ENCODE data around the gene FBXO44.
"Not testable (repeated sequence)": the region's sequence is repeated elsewhere in the genome, so short reads cannot be mapped to it uniquely, and the experiment has no call there.

Gene FBXO44

DNA sequence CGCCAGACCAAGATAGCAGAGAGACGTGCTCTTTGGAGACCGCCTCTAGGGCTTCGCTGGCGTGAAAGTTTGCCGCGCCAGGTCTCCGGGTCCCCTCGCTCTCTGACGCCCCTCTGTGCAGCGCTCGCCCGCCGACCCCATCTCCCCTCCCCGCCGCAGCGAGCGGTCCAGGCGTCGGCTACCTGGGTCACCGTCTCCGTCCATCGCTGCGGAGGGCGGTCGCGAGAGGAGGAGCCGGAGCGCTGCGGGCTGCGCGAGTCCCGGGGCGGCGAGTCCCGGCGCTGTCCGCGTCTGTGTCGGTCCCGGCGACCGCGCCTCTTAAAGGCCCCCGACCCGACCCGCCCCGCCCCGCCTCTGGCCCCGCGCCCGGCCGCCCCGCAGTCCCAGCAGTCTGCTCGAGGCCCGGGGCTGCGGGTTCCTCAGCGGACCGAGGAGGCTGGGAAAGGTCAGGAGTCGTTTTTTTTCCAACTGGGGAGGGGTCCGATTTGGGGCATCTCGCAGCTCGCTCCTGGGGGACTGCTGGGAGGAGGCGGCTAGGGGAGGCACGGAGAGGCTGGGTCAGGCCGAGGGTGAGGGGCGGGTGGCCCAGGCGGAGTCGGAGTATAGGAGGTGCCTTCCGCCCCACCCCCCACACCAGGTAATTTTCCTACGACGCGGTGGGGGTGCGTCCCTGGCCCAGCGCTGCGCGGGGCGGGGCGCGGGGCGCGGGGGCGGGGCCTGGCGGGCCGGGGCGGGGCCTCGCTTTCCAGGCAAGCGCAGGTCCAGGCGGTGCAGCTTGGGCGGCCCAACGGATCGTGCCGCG lies at the start of gene FBXO44, which contains the start of gene FBXO2:
TSS of gene FBXO44 (plus strand) at position 741 of the 802 bp plus-strand sequence. CDS start 959 bp downstream, outside the sequence.
TSS of gene FBXO2 (minus strand) at position 293 of the 802 bp plus-strand sequence. CDS start at position 204, 89 bp downstream.
- no peak for DNase-seq

GRCh38 chr1:11606775-11607174 lies 47.9 kb upstream of the FBXO44 start:
- no peak for DNase-seq

DNA sequence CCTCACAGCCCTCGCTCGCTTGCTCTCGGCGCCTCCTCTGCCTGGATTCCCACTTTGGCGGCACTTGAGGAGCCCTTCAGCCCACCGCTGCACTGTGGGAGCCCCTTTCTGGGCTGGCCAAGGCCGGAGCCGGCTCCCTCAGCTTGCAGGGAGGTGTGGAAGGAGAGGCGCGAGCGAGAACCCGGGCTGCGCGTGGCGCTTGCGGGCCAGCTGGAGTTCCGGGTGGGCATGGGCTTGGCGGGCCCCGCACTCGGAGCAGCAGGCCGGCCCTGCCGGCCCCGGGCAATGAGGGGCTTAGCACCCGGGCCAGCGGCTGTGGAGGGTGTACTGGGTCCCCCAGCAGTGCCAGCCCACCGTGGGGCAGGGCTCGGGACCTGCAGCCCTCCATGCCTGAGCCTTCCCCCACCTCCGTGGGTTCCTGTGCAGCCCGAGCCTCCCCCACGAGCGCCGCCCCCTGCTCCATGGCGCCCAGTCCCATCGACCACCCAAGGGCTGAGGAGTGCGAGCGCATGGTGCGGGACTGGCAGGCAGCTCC lies 46.0 kb upstream of the FBXO44 start:
- DNase-seq: not testable (repeated sequence)

GRCh38 chr1:11609378-11609777 lies 45.3 kb upstream of the FBXO44 start:
- not testable (repeated sequence) for DNase-seq

DNA sequence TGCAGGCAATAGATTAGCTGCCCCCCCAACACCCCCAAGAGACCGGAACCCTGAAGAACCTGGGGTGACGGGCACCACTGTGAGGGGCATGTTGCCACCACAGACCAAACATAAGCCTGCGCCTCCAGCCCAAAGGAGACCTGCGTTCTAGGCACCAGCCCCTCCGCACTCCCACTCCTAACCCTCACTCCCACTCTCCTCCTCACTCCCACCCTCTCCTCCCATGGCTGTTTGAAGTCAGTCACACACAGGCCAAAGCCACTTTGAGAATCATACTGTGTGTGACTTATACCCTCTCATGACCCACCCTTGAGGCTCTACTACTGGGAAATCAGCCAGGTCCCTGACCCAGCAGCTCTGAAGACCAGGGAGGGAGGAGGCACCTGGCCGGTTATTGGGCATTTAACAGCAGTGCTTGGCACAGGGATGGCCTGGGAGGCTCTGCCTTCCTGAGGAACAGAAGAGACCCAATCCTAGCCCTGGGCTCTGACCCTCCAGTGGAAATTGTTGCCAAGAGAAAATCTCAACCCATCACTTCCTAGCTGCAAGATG lies 44.0 kb upstream of the FBXO44 start:
- DNase-seq: no peak

- no peak for DNase-seq
Measured at GRCh38 chr1:11611638-11612327, 42.9 kb upstream of the FBXO44 start.

DNA sequence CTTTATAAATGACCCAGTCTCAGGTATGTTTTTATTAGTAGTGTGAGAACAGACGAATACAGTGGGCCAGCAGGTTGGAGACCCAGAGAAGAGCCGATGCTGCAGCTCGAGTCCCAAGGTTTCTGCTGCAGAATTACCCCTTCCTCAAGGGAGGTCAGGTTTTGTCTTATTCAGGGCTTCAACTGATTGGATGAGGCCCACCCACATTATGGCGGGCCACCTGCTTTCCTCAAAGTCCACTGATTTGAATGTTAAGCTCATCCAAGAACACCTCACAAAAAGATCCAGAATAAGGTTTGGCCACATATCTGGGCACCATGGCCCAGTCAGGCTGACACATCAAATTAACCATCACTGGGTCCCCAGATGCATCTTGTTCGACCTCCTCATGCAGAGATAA lies 41.3 kb upstream of the FBXO44 start:
- no peak for DNase-seq

DNA sequence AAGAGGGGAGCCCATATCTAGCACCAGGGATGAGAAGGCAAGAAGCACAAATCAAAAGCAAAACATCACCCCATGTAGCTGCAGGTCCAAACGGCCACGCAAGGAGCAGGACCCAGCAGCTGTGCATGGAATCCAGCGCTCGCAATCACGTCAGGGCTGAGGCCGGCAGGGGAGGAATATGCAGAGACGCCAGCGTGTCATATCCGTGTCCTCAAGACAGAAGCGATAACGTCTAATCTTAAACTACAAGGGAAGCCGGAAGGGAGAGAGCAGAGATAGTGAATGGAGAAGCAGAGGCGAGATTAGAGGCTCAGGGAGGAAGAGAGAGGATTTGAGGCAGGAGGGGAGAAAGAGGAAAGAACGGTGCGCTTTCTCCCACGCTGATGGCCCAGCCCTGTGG lies 39.6 kb upstream of the FBXO44 start:
- DNase-seq: no peak

DNA sequence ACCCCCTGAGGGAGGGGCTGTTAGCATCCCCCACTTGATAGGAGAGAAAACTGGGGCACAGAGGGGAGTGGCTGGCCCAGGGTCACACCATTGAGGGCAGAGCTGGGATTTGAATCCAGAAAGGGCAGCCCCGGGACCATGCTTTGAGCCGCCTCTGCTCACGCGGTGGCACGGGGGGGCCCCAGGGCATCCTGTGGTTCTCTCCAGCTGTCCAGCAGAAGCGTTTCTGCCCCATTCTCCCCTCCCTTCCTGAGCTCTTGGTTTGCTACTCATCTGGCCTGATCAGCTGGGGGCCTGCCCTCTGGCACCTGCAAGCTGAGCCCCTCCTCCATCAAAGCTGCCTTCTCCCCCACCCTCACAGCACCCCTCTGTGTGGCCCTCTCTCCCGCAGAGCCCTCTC lies 37.9 kb upstream of the FBXO44 start:
- DNase-seq: no peak

DNA sequence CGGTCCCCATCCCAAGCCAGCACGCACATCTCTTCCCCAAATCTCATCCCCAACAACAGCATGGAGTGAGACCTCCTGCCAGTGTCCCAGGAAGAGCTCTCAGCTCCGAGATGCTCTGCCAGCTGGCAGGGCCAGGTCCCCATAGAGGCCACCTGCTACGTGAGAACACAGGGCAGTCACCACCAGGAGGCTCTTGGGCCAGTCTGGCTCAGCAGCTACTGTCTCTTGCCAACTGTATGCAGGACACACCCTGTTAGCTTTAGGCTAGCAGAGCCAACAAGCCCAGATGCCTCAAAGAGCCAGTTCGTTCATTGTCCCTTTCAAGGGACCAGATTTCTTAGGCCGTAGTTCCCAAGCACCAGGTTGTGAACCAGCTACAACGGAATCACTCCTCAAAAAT lies 37.4 kb upstream of the FBXO44 start:
- no peak for DNase-seq

GRCh38 chr1:11617741-11618140 lies 36.9 kb upstream of the FBXO44 start:
- no peak for DNase-seq

- no peak for DNase-seq
Measured at GRCh38 chr1:11620405-11620804, 34.3 kb upstream of the FBXO44 start.

GRCh38 chr1:11620924-11621323 lies 33.8 kb upstream of the FBXO44 start:
- DNase-seq: no peak

GRCh38 chr1:11622398-11622797 lies 32.3 kb upstream of the FBXO44 start:
- DNase-seq: no peak

GRCh38 chr1:11623702-11624101 lies 31.0 kb upstream of the FBXO44 start:
- no peak for DNase-seq

DNA sequence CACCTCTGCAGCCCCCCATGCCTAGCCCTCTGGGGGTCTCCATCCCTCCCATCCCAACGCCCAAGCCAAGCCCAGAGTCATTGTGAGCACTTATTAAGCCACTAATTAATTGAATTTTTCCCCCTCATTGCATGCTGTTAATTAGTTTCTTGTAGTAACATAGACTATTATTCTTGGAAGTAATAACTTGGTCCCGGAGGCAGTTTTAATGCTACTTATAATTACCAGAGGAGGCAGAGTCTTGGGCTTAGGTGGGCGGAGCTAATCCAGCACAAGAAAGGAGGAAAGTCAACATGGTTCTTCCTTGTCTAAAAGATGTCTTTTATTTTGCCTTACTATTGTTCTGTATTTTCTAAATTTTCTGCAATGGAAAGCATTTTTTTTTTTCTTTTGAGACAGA lies 28.1 kb upstream of the FBXO44 start:
- no peak for DNase-seq

DNA sequence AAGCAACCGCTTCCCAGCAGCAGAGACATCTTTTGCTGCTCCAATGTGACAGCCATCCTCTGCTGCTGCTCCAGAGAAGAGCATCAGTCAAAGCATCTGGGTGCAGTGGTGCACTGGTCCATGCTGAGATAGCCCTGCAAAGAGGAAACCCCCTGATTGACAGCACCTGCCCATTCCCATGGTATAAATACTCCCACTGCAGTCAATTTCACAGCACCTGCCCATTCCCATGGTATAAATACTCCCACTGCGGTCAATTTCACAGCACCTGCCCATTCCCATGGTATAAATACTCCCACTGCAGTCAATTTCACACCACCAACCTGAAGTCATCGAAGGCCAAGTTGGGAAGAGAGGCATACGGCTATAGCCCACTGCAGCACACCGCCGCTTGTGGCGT lies 25.9 kb upstream of the FBXO44 start:
- no peak for DNase-seq

DNA sequence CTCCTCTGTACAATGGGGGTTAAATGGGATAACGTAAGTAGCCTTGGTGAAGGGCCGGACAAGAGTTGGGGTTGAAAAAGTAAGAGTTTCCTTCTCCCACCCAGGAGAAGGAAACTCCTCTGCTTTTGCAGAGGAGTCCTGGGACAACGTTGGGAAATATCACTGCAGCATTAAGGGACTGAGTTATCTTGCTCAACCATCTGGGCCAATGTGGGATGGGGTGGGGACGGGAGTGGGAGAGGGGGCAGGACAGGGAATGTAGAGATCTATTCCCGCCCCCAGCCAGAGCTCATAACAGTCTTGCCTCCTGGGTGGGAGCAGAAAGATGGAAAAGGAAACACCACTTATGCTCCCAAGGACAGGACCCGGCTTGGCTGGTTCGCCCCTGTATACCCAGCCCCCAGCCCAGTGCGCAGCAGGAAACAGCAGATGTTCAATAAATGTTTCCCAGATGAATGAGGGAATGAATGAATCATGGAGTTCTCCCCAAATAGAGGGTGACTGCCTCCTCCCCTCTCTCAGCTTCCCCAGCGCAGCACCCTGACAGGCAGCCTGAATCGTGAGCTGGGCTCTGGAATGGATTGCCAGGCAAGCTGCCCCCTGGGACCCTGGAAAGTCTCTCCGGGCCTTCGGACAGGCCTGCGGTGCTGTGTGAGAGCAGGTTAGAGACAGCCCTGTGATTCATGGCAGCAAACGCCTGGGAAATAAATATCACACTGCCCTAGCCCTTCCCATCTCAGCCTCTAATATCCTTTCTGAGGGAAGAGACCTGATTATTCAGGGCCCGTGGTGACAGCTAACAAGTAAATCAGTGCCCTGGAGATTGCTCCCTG lies 25.3 kb upstream of the FBXO44 start:
- no peak for DNase-seq

DNA sequence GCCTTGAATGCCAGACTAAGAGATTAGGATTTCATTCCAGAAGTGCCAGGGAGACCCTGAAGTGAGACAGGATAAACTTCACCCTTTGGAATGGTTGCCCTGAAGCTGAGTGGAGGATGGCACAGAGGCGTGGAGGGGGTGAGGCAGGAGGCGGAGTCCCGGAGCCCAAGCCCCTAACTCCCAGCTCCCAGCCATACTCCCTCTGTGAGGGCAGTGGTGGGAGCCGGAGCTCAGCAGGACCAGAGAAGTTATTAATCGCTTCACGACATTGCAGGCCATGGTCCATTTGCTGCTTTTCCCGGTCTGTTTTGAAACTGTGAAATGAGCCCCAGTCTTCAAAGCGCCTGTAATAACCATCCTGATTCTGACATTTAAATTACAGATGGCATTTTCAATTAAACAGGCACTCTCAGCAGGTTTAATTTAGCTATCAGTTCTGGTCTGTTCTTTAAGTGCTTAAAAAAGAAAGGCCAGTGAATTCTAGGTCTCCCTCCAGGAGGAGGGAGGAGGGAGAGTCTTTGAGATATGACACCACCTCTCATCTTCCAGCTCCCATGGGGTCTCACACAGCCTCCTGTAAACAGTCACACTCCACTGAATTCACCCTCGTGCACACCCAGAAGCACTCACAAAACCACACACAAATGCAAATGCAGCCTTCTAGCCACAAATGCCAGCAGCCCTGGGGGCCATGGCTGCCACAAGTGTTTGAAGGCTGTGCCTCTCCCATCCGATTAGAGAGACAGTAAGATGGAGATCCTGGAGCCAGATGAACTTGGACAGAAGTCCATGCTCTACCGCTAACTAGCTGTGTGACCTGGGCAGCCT lies 20.1 kb upstream of the FBXO44 start:
- no peak for DNase-seq

DNA sequence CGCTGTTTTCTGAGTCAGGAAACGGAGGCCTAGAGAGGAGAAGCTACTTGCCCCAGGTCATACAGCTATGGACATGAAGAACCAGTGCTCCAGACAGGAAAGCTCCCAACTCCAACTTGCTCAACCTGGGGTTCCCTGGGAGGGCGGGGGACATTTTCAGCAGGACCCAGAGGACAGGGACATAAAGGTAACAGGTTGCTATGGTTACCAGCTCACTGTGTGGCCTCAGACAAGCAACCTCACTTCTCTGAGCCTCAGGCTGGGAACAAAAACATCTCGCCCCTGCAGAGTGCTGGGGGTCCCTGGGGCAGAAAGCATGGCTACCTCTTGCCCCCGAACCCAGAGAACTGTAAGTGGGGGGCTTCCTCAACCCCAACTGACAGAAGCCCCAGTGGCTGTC lies 16.6 kb upstream of the FBXO44 start:
- DNase-seq: no peak

DNA sequence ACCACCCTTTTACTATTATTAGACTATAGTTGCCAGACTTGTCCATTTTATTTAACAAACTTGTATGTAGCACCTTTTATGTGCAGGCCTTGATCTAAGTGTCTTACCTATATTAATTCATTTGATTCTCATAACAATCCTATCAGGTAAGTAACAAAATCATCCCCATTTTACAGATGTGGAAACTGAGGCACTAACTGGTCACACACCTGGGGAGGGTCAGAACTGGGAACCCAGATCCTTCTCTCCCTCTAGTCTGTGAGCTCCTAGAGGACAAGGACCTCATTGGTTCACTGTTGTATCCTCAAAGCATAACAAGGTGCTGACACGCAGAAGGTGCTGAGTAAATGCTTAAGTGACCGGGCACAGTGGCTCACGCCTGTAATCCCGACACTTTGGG lies 15.3 kb upstream of the FBXO44 start:
- DNase-seq: no peak

GRCh38 chr1:11640101-11640500 lies 14.6 kb upstream of the FBXO44 start:
- no peak for DNase-seq

Data from NCI-H1105 (cell line).